ENCODE results near the gene HECTD4. TPM values are rescaled to one million over a fixed set of nuclear protein-coding genes. Genes with fewer than 3 reads are reported as not detected.

HECTD4 gene
- total RNA-seq, 1 donor from 2014 or later, result 40.7 TPM

GRCh38 chr12:112331886-112332285 is 50.3 kb downstream of the HECTD4 start:
- DNase-seq (ENCODE audit: low spot score), result no peak
- H3K4me3 Mint-ChIP-seq (ENCODE audit: unreplicated experiment), result no peak overlapping the region
- peaks cover 17% of the 10 kb centered on the region for H3K4me1 Mint-ChIP-seq (ENCODE audit: low read depth)
- no peaks in the 10 kb centered on the region for H3K27me3 Mint-ChIP-seq (ENCODE audit: low read depth)
- H3K36me3 Mint-ChIP-seq (ENCODE audit: low read depth), result no peaks in the 10 kb centered on the region
- peaks cover 3% of the 10 kb centered on the region for H3K9me3 Mint-ChIP-seq (ENCODE audit: low read depth)
- no peak for TF ChIP-seq CTCF (IDR thresholded peaks at IDR 0.05)
- H3K27ac Mint-ChIP-seq (ENCODE audit: unreplicated experiment), result no peak overlapping the region

GRCh38 chr12:112330706-112331105 is 51.5 kb downstream of the HECTD4 start:
- no peak overlapping the region for H3K4me3 Mint-ChIP-seq (ENCODE audit: unreplicated experiment)
- peaks cover 17% of the 10 kb centered on the region for H3K4me1 Mint-ChIP-seq (ENCODE audit: low read depth)
- H3K27ac Mint-ChIP-seq (ENCODE audit: unreplicated experiment), result no peak overlapping the region
- no peaks in the 10 kb centered on the region for H3K27me3 Mint-ChIP-seq (ENCODE audit: low read depth)
- H3K9me3 Mint-ChIP-seq (ENCODE audit: low read depth), result peaks cover 3% of the 10 kb centered on the region
- H3K36me3 Mint-ChIP-seq (ENCODE audit: low read depth), result no peaks in the 10 kb centered on the region
- no peak for TF ChIP-seq CTCF (IDR thresholded peaks at IDR 0.05)
- no peak for DNase-seq (ENCODE audit: low spot score)

- Mint-ChIP-seq H3K9me3 (ENCODE audit: low read depth) (no peaks in the 10 kb centered on the region), H3K36me3 (ENCODE audit: low read depth) (no peaks in the 10 kb centered on the region), H3K27ac (ENCODE audit: unreplicated experiment) (no peak overlapping the region), H3K4me1 (ENCODE audit: low read depth) (peaks cover 27% of the 10 kb centered on the region), H3K27me3 (ENCODE audit: low read depth) (no peaks in the 10 kb centered on the region), H3K4me3 (ENCODE audit: unreplicated experiment) (no peak overlapping the region)
- DNase-seq (ENCODE audit: low spot score), result no peak
- TF ChIP-seq CTCF (IDR thresholded peaks at IDR 0.05), result no peak
Measured at GRCh38 chr12:112328456-112329124, 53.6 kb downstream of the HECTD4 start.

- DNase-seq (ENCODE audit: low spot score), result no peak
- Mint-ChIP-seq H3K27ac (ENCODE audit: unreplicated experiment) (no peak overlapping the region), H3K4me1 (ENCODE audit: low read depth) (peaks cover 20% of the 10 kb centered on the region), H3K27me3 (ENCODE audit: low read depth) (no peaks in the 10 kb centered on the region), H3K9me3 (ENCODE audit: low read depth) (no peaks in the 10 kb centered on the region), H3K36me3 (ENCODE audit: low read depth) (no peaks in the 10 kb centered on the region), H3K4me3 (ENCODE audit: unreplicated experiment) (no peak overlapping the region)
- TF ChIP-seq CTCF (IDR thresholded peaks at IDR 0.05), result no peak
Measured at GRCh38 chr12:112327209-112327938, 54.9 kb downstream of the HECTD4 start.

GRCh38 chr12:112325622-112326207 is 56.5 kb downstream of the HECTD4 start:
- Mint-ChIP-seq H3K27ac (ENCODE audit: unreplicated experiment) (no peak overlapping the region), H3K4me3 (ENCODE audit: unreplicated experiment) (no peak overlapping the region), H3K4me1 (ENCODE audit: low read depth) (peaks cover 16% of the 10 kb centered on the region), H3K9me3 (ENCODE audit: low read depth) (no peaks in the 10 kb centered on the region), H3K36me3 (ENCODE audit: low read depth) (no peaks in the 10 kb centered on the region), H3K27me3 (ENCODE audit: low read depth) (no peaks in the 10 kb centered on the region)
- no peak for DNase-seq (ENCODE audit: low spot score)
- TF ChIP-seq CTCF (IDR thresholded peaks at IDR 0.05), result no peak
